Loucy (cell line): Measurements from ENCODE around the gene SP140L.

Source experiments
- H2AFZ ChIP-seq: fragments of 200-600 bp; sonication (generic); 2 replicates; pipeline ENCODE4 v1.6.0; 2016; ENCODE audit warnings: antibody characterized with exemption, mild to moderate bottlenecking, low read length, moderate library complexity
- H3F3A ChIP-seq: fragments of 200-600 bp; 2 replicates; pipeline ENCODE4 v1.6.0; 2016; ENCODE audit warnings: antibody characterized with exemption, low read depth, mild to moderate bottlenecking
- H3K27me3 ChIP-seq: fragments of 200-600 bp; sonication (generic); 2 replicates; pipeline ENCODE4 v1.6.1; 2014; ENCODE audit warnings: low read length, mild to moderate bottlenecking; ENCODE audit not compliant: insufficient read depth, poor library complexity, severe bottlenecking
- H3K36me3 ChIP-seq: fragments of 200-600 bp; sonication (generic); 2 replicates; pipeline ENCODE4 v1.6.1; 2016; ENCODE audit warnings: low read length; ENCODE audit not compliant: insufficient read depth
- H3K4me1 ChIP-seq: fragments of 200-600 bp; sonication (generic); 2 replicates; pipeline ENCODE4 v1.5.1; 2014; ENCODE audit warnings: low read length, mild to moderate bottlenecking; ENCODE audit not compliant: insufficient read depth, poor library complexity, severe bottlenecking
- H3K4me2 ChIP-seq: fragments of 200-600 bp; sonication (generic); 2 replicates; pipeline ENCODE4 v1.6.0; 2014; ENCODE audit warnings: antibody characterized with exemption, low read length, low read depth, mild to moderate bottlenecking; ENCODE audit not compliant: poor library complexity, severe bottlenecking
- H3K4me3 ChIP-seq: fragments of 200-600 bp; sonication (generic); 2 replicates; pipeline ENCODE4 v1.5.1; 2014; ENCODE audit warnings: low read length, mild to moderate bottlenecking, mixed read lengths; ENCODE audit not compliant: poor library complexity, severe bottlenecking
- H3K79me2 ChIP-seq: fragments of 200-600 bp; sonication (generic); 2 replicates; pipeline ENCODE4 v1.6.1; 2014; ENCODE audit warnings: low read length; ENCODE audit not compliant: insufficient read depth
- H3K9ac ChIP-seq: fragments of 200-600 bp; sonication (generic); 2 replicates; pipeline ENCODE4 v1.6.0; 2014; ENCODE audit warnings: mild to moderate bottlenecking, low read depth, low read length, moderate library complexity; ENCODE audit not compliant: poor library complexity, severe bottlenecking
- H3K9me2 ChIP-seq: fragments of 200-600 bp; sonication (generic); replicated peaks from 2 replicates; pipeline ENCODE4 v1.6.1; 2016; ENCODE audit warnings: low read depth, low read length, mixed read lengths
- H3K9me3 ChIP-seq: fragments of 200-600 bp; sonication (generic); 2 replicates; pipeline ENCODE4 v1.6.1; 2014; ENCODE audit warnings: mild to moderate bottlenecking, antibody characterized with exemption, low read length, low read depth; ENCODE audit not compliant: insufficient read depth
- H4K20me1 ChIP-seq: fragments of 200-600 bp; sonication (generic); 2 replicates; pipeline ENCODE4 v1.6.0; 2014; ENCODE audit warnings: antibody characterized with exemption, low read length, mild to moderate bottlenecking; ENCODE audit not compliant: insufficient read depth, poor library complexity, severe bottlenecking
- CTCF ChIP-seq: fragments of 200-600 bp; sonication (generic); conservative IDR thresholded peaks from 2 replicates; pipeline ENCODE4 v1.5.1; 2014; ENCODE audit warnings: mild to moderate bottlenecking, antibody characterized with exemption, low read length
- EZH2phosphoT487 ChIP-seq: fragments of 200-600 bp; IDR thresholded peaks from 2 replicates; pipeline ENCODE4 v1.6.1; 2018; ENCODE audit warnings: antibody characterized with exemption, mild to moderate bottlenecking, moderate library complexity, borderline replicate concordance

SP140L gene

GRCh38 chr2:230453006-230453405, 126.0 kb downstream of the SP140L start:
- TF ChIP-seq EZH2phosphoT487 = no peak
- TF ChIP-seq CTCF = no peak
- H3K27me3 ChIP-seq = no peaks in the 10 kb centered on the region
- no peaks in the 10 kb centered on the region for H3K79me2 ChIP-seq

More at GRCh38 chr2:230453006-230453405, 126.0 kb downstream of the SP140L start:
- Histone ChIP-seq H3K36me3 (peaks cover 56% of the 10 kb centered on the region), H2AFZ (no peak overlapping the region), H3K9me2 (no peaks in the 10 kb centered on the region), H3K9me3 (peaks cover 5% of the 10 kb centered on the region; the same call in 1 of the 2 replicates), H4K20me1 (no peaks in the 10 kb centered on the region), H3K4me3 (no peak overlapping the region), H3K4me2 (no peak overlapping the region), H3K9ac (no peak overlapping the region), H3F3A (no peaks in the 10 kb centered on the region), H3K4me1 (peaks cover 11% of the 10 kb centered on the region)
